HCT116 (cell line): ENCODE measurements around the gene SYCE3. TPM values are rescaled to one million over a fixed set of nuclear protein-coding genes. Genes with fewer than 3 reads are reported as not detected.

Source experiments
- ATAC-seq: fragments of 200-7000 bp; cut with Tn5 transposase; 2 replicates; pipeline ENCODE4 v1.9.1; 2020; ENCODE audit warnings: mild to moderate bottlenecking, moderate library complexity
- BruUV-seq: library from RNA; stranded (reverse); fragments of 400-500 nt; replicated peaks from 2 replicates; lab custom pipeline; 2021; lab: Mats Ljungman, UMichigan
- CTCF ChIA-PET: fragments of 300-600 bp; sonication (Branson Sonifier 250); formaldehyde crosslinking; loops from one replicate; lab custom pipeline; 2021; ENCODE audit warnings: antibody characterized with exemption; lab: Charles Lee
- POLR2A ChIA-PET: fragments of 300-600, 350-600 bp; sonication (Branson Sonifier 250); formaldehyde crosslinking; loops from one replicate; lab custom pipeline; 2021; ENCODE audit warnings: antibody characterized with exemption; lab: Charles Lee
- RAD21 ChIA-PET, 2 experiments: fragments of 300-600 bp; sonication (Branson Sonifier 250); formaldehyde crosslinking; loops; one replicate each; lab custom pipeline; 2023; ENCODE audit warnings: low total read pairs in 2 of 2; ENCODE audit not compliant: uncharacterized antibody in 2 of 2, unreplicated experiment in 2 of 2, low non-redundant PET in 1 of 2; lab: Charles Lee
- DNase-seq: peaks from one replicate; pipeline ENCODE4 v3.0.0-alpha.2; 2010; ENCODE audit warnings: low read depth, low spot score
- H2AFZ ChIP-seq: fragments of 200-600 bp; shearing (Covaris generic), sonication (generic); 2 replicates; pipeline ENCODE4 v1.6.1; 2017; ENCODE audit warnings: low read depth, mixed run types, mixed read lengths, antibody characterized with exemption, low read length; ENCODE audit not compliant: poor library complexity, severe bottlenecking
- H3K27ac ChIP-seq: 2 replicates; pipeline ENCODE4 v1.5.1; 2012; ENCODE audit warnings: low read depth, low read length
- H3K27me3 ChIP-seq: fragments of 200-600 bp; sonication (generic); 2 replicates; pipeline ENCODE4 v1.6.1; 2016; ENCODE audit warnings: mixed run types, low read length, mixed read lengths; ENCODE audit not compliant: insufficient read depth
- H3K36me3 ChIP-seq, 2 experiments: fragments of 200-500 bp in 1 of 2; fragments of 200-600 bp in 1 of 2; sonication (Bioruptor generic) in 1 of 2; sonication (generic) in 1 of 2; 2 replicates each; pipeline versions ENCODE4 v1.5.1 to v1.6.1; 2014 to 2016; ENCODE audit warnings: low read length in 2 of 2, inconsistent platforms in 1 of 2, mixed read lengths in 1 of 2, mixed run types in 1 of 2; ENCODE audit not compliant: insufficient read depth in 2 of 2, control insufficient read depth in 1 of 2
- H3K4me1 ChIP-seq, 2 experiments: fragments of 200-600 bp in 1 of 2; sonication (generic) in 1 of 2; 2 replicates each; pipeline versions ENCODE4 v1.5.1 to v1.6.1; 2012 to 2017; ENCODE audit warnings: low read length in 2 of 2, inconsistent platforms in 1 of 2, mild to moderate bottlenecking in 1 of 2, mixed read lengths in 1 of 2, mixed run types in 1 of 2, moderate library complexity in 1 of 2; ENCODE audit not compliant: insufficient read depth in 2 of 2, control insufficient read depth in 1 of 2
- H3K4me2 ChIP-seq: fragments of 200-600 bp; sonication (generic); 2 replicates; pipeline ENCODE4 v1.6.1; 2017; ENCODE audit warnings: mixed run types, low read length, mixed read lengths
- H3K4me3 ChIP-seq, 2 experiments: fragments of 200-600 bp in 1 of 2; sonication (generic) in 1 of 2; replicated peaks in 1 of 2; 2 replicates each; pipeline ENCODE4 v1.5.1; 2011 to 2016; ENCODE audit warnings: low read length in 2 of 2, control low read depth in 1 of 2, low read depth in 1 of 2, mild to moderate bottlenecking in 1 of 2, mixed read lengths in 1 of 2, mixed run types in 1 of 2
- H3K79me2 ChIP-seq: fragments of 200-600 bp; sonication (generic); 2 replicates; pipeline ENCODE4 v1.6.1; 2017; ENCODE audit warnings: mild to moderate bottlenecking, mixed run types, low read length, moderate library complexity, mixed read lengths; ENCODE audit not compliant: insufficient read depth
- H3K9ac ChIP-seq: fragments of 200-600 bp; sonication (generic); 2 replicates; pipeline ENCODE4 v1.6.1; 2016; ENCODE audit warnings: low read length, mixed read lengths
- H3K9me2 ChIP-seq: fragments of 200-600 bp; sonication (generic), shearing (Covaris generic); 2 replicates; pipeline ENCODE4 v1.6.1; 2017; ENCODE audit warnings: mixed run types, mild to moderate bottlenecking, moderate library complexity; ENCODE audit not compliant: insufficient read depth
- H3K9me3 ChIP-seq, 2 experiments: fragments of 200-500 bp in 1 of 2; fragments of 200-600 bp in 1 of 2; sonication (Bioruptor generic) in 1 of 2; sonication (generic) in 1 of 2; 2 replicates each; pipeline ENCODE4 v1.6.1; 2014 to 2017; ENCODE audit warnings: low read length in 2 of 2, mixed read lengths in 2 of 2, inconsistent platforms in 1 of 2, low read depth in 1 of 2, mild to moderate bottlenecking in 1 of 2, mixed run types in 1 of 2, moderate library complexity in 1 of 2; ENCODE audit not compliant: control insufficient read depth in 1 of 2, insufficient read depth in 1 of 2
- H4K20me1 ChIP-seq: fragments of 200-600 bp; sonication (generic), shearing (Covaris generic); 2 replicates; pipeline ENCODE4 v1.6.1; 2017; ENCODE audit warnings: mixed run types, mild to moderate bottlenecking, moderate library complexity; ENCODE audit not compliant: insufficient read depth
- CBX3 ChIP-seq: IDR thresholded peaks from 2 replicates; pipeline ENCODE4 v1.6.1; 2012; ENCODE audit warnings: low read depth
- CEBPB ChIP-seq: IDR thresholded peaks from 2 replicates; pipeline ENCODE4 v1.6.1; 2012; ENCODE audit warnings: low read depth
- ELF1 ChIP-seq: IDR thresholded peaks from 2 replicates; pipeline ENCODE4 v1.6.1; 2012; ENCODE audit warnings: low read depth, borderline replicate concordance
- EZH2phosphoT487 ChIP-seq: fragments of 200-600 bp; IDR thresholded peaks from 2 replicates; pipeline ENCODE4 v1.6.1; 2018; ENCODE audit warnings: antibody characterized with exemption, borderline replicate concordance
- FOSL1 ChIP-seq: IDR thresholded peaks from 2 replicates; pipeline ENCODE4 v1.6.1; 2012; ENCODE audit warnings: low read depth
- MAX ChIP-seq: IDR thresholded peaks from 2 replicates; pipeline ENCODE4 v1.6.1; 2012
- POLR2A ChIP-seq: IDR thresholded peaks from 2 replicates; pipeline ENCODE4 v1.7.0; 2011; ENCODE audit warnings: borderline replicate concordance; ENCODE audit not compliant: insufficient read depth, insufficient read length; ENCODE audit errors: extremely low read depth
- POLR2AphosphoS5 ChIP-seq: IDR thresholded peaks from 2 replicates; pipeline ENCODE4 v1.6.1; 2011; ENCODE audit warnings: mild to moderate bottlenecking, low read depth, low read length, moderate library complexity
- RAD21 ChIP-seq: IDR thresholded peaks from 2 replicates; pipeline ENCODE4 v1.6.1; 2012; ENCODE audit warnings: low read depth, mild to moderate bottlenecking
- SIN3A ChIP-seq: IDR thresholded peaks from 2 replicates; pipeline ENCODE4 v1.6.1; 2012; ENCODE audit warnings: low read depth
- SP1 ChIP-seq: IDR thresholded peaks from 2 replicates; pipeline ENCODE4 v1.6.1; 2012; ENCODE audit warnings: low read depth
- SRF ChIP-seq: IDR thresholded peaks from 2 replicates; pipeline ENCODE4 v1.6.1; 2012; ENCODE audit warnings: low read depth
- ZBTB33 ChIP-seq: IDR thresholded peaks from 2 replicates; pipeline ENCODE4 v1.6.1; 2011; ENCODE audit warnings: mild to moderate bottlenecking, low read length, moderate library complexity; ENCODE audit not compliant: insufficient replicate concordance; ENCODE audit errors: extremely low read depth
- ZNF274 ChIP-seq: fragments of 200-500 bp; sonication (Bioruptor generic); IDR thresholded peaks from 2 replicates; pipeline ENCODE4 v1.6.1; 2014; ENCODE audit warnings: mild to moderate bottlenecking, low read depth, low read length, inconsistent platforms
- intact Hi-C: fragments of 100-400 bp; cut with micrococcal nuclease; formaldehyde crosslinking; loops from 2 replicates; pipeline ENCODE4 v1.10.0; 2022
- total RNA-seq: library from RNA; stranded (reverse); gene quantifications from one replicate; pipeline ENCODE4 v1.2.1, GENCODE V29; 2021; ENCODE audit not compliant: unreplicated experiment

The SYCE3 gene
- total RNA-seq, 1 experiment from 2014 or later, result not detected

- no peak overlapping the region for H3K4me2 ChIP-seq
- RAD21 ChIA-PET, result no interaction called here
- no peaks in the 10 kb centered on the region for H3K36me3 ChIP-seq
- no peak overlapping the region for H3K27ac ChIP-seq
- no peaks in the 10 kb centered on the region for H3K79me2 ChIP-seq
- H3K9ac ChIP-seq, result no peak overlapping the region
- BruUV-seq, result no TSS peak
- no peaks in the 10 kb centered on the region for H3K9me3 ChIP-seq
- H3K4me1 ChIP-seq, result peaks cover 19 to 28% of the 10 kb centered on the region in 2 experiments
- intact Hi-C loops, result no loop called here
- DNase-seq (no peak), ATAC-seq (no peak)
- CTCF ChIA-PET, result no interaction called here
- no peak for TF ChIP-seq EZH2phosphoT487
- no peak for TF ChIP-seq RAD21
- no peak for TF ChIP-seq SP1
- TF ChIP-seq SIN3A, result no peak
- H3K9me2 ChIP-seq, result no peaks in the 10 kb centered on the region
- no peaks in the 10 kb centered on the region for H4K20me1 ChIP-seq
- no peak overlapping the region for H2AFZ ChIP-seq
- no peak overlapping the region for H3K4me3 ChIP-seq
- no peaks in the 10 kb centered on the region for H3K27me3 ChIP-seq
- POLR2A ChIA-PET, result no interaction called here
Measured at GRCh38 chr22:50610581-50610980, 47.9 kb upstream of the SYCE3 start.

- ChIA-PET RAD21 (no interaction called here), POLR2A (no interaction called here), CTCF (no interaction called here)
- Histone ChIP-seq H3K9me2 (no peaks in the 10 kb centered on the region), H3K9ac (no peak overlapping the region), H3K4me1 (peaks cover 19 to 28% of the 10 kb centered on the region in 2 experiments), H3K4me2 (no peak overlapping the region), H3K27me3 (no peaks in the 10 kb centered on the region), H3K79me2 (no peaks in the 10 kb centered on the region), H3K4me3 (no peak overlapping the region), H3K36me3 (no peaks in the 10 kb centered on the region), H3K9me3 (no peaks in the 10 kb centered on the region), H3K27ac (no peak overlapping the region), H2AFZ (no peak overlapping the region), H4K20me1 (no peaks in the 10 kb centered on the region)
- no TSS peak for BruUV-seq
- DNase-seq (no peak), ATAC-seq (no peak)
- TF ChIP-seq MAX (no peak), CBX3 (no peak), POLR2AphosphoS5 (no peak), SRF (no peak), SP1 (no peak), ELF1 (no peak), RAD21 (no peak), CEBPB (no peak), ZNF274 (no peak), POLR2A (no peak), FOSL1 (no peak), EZH2phosphoT487 (no peak), ZBTB33 (no peak), SIN3A (no peak)
- intact Hi-C loops, result no loop called here
Measured at GRCh38 chr22:50610041-50610451, 47.3 kb upstream of the SYCE3 start.
